ENCODE measurements around the gene CNOT8.

- peak in 1 of 2 donors; percentile 39 for TF ChIP-seq CTCF (conservative IDR thresholded peaks at IDR 0.05 in 1 of 2, IDR thresholded peaks at IDR 0.05 in 1 of 2; ENCODE audit: extremely low read depth in 1 of 2, insufficient read depth in 1 of 2, low read depth in 1 of 2, low read length in 2 of 2)
- no peak for TF ChIP-seq EZH2 (IDR thresholded peaks at IDR 0.05; ENCODE audit: borderline replicate concordance, low read length)
Measured at GRCh38 chr5:154868702-154869101, 10.3 kb downstream of the CNOT8 start.

Data from mammary epithelial cell (primary cell).